ENCODE measurements around the gene TTLL11. TPM values are rescaled to one million over a fixed set of nuclear protein-coding genes. Genes with fewer than 3 reads are reported as not detected.

The TTLL11 gene
- total RNA-seq, 2 experiments from 2014 or later = 1.5 to 2.1 TPM

DNA sequence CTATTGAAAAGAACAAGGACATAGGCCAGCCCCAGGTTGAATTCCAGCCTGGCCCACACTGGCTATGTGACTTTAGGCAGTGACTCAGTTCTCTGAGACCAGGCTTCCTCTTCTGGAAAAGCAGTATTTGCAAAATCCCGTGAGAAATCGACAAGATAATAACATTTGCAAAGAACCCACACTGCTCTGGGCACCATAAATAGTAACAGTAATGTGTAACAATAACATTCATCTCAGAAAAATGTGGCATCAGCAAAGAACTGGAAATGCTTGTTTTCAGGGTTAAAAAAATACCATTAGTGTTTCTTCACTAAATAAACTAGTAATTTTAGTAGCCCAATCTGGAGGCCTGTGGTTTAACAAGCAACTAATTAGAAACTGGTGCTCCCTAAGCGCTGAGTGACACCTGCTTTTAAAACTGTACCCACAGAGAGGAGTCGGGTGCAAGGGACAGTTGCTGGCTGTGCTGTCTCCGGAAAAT, 148.4 kb downstream of the TTLL11 start:
- Mint-ChIP-seq H3K27ac (no peak overlapping the region), H3K27me3 (no peaks in the 10 kb centered on the region), H3K4me1 (no peaks in the 10 kb centered on the region), H3K4me3 (no peak overlapping the region), H3K9me3 (no peaks in the 10 kb centered on the region), H3K36me3 (ENCODE audit: low read depth) (no peaks in the 10 kb centered on the region)
- ChIA-PET CTCF (interaction anchor here (0.6 kb wide), 1 partner anchor 1464 kb away, joined by 3 read pairs; no protein-coding TSS in a partner anchor), POLR2A (no interaction called here)
- DNase-seq = no peak

DNA sequence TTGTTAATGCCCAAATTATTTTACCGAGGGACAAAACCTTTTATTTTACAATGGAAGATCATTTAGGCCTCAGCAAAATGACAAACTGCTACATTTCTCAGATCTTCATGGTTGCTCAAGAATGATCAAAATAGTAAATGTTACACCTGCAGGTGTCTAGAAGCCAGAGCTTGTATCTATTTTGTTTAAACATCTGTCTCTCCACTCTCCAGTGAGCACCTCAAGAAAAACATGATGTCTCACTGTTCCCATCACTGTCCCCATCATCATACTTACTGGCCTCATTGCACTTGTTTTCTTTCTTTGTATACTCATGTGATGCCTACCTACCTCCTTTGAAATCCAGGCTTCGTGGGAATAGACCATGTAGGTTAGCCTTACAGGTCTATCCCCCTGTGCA, 149.6 kb downstream of the TTLL11 start:
- ChIA-PET CTCF (no interaction called here), POLR2A (no interaction called here)
- no peaks in the 10 kb centered on the region for H3K36me3 Mint-ChIP-seq (ENCODE audit: low read depth)
- no peak for DNase-seq
- no peak overlapping the region for H3K4me3 Mint-ChIP-seq
- no peaks in the 10 kb centered on the region for H3K27me3 Mint-ChIP-seq
- H3K4me1 Mint-ChIP-seq = no peaks in the 10 kb centered on the region
- H3K27ac Mint-ChIP-seq = no peak overlapping the region
- no peaks in the 10 kb centered on the region for H3K9me3 Mint-ChIP-seq

DNA sequence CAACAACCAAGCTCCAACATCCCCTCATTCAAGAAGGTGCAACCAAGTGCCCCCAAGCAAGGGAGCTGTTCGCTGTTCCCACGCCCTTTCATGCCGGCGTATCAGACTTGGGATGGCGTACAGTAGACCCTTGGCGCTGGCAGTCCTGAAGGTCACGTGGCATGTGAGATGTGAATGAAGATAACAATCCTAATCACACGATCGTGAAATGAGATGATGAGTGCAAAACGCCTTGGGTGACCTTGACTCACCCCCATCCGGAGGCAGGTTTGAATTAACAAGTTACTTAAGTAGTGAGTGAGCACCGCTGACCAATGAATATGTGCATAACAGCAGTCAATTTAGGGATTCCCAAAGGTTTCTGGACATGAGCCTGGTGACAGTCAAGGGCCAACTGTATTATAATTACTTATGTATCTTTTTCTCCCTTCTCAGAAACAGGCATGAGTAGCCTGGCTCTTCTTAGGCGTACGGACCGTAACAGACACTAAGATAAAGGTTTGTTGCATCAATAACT, 150.2 kb downstream of the TTLL11 start:
- H3K4me3 Mint-ChIP-seq = no peak overlapping the region
- ChIA-PET POLR2A (no interaction called here), CTCF (interaction anchor here (0.6 kb wide), 1 partner anchor 86 kb away, joined by 3 read pairs; no protein-coding TSS in a partner anchor)
- no peaks in the 10 kb centered on the region for H3K4me1 Mint-ChIP-seq
- DNase-seq = no peak
- H3K9me3 Mint-ChIP-seq = no peaks in the 10 kb centered on the region
- no peaks in the 10 kb centered on the region for H3K36me3 Mint-ChIP-seq (ENCODE audit: low read depth)
- no peak overlapping the region for H3K27ac Mint-ChIP-seq
- H3K27me3 Mint-ChIP-seq = no peaks in the 10 kb centered on the region

DNA sequence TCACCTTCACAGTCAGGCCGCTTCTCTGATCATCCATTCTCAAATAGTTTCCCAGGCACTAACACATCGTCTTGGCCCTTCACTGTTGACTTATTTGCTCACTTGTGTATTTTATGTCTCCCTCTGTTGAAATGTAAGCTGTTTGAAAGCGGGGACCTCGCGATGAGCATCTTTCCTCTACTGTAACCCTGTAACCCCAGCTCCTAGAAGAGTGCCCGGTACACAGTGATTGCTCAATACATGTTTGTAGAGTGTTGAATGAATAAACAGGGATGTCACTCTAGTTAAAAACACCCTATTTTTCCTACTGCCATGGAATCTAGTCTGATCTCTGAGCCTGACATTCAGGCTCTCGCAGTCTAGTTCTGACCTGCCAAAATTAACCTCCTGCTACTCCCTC, 150.8 kb downstream of the TTLL11 start:
- Mint-ChIP-seq H3K27me3 (no peaks in the 10 kb centered on the region), H3K4me1 (no peaks in the 10 kb centered on the region), H3K4me3 (no peak overlapping the region), H3K27ac (no peak overlapping the region), H3K36me3 (ENCODE audit: low read depth) (no peaks in the 10 kb centered on the region), H3K9me3 (no peaks in the 10 kb centered on the region)
- ChIA-PET CTCF (no interaction called here), POLR2A (no interaction called here)
- DNase-seq = no peak

DNA sequence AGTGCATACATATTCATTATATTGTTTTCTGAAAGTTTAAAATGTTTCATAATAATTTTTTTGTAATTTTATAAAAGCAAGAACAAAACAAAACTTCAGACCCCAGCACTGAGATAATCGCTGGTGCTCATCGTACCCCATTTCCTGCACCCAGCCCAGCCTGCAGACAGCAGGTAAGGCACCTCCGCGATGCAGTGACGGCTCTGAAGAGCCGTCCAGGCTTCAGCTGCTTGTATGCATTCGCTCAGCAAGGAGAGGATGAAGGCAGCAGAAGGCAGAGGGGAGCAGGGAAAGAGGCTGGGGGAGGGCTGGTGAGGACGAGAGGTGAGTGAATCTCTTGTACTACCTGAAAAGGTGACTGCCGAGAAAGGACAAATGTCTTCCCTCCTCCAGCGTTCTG, 153.5 kb downstream of the TTLL11 start:
- DNase-seq = no peak
- H3K4me3 Mint-ChIP-seq = no peak overlapping the region
- ChIA-PET POLR2A (no interaction called here), CTCF (no interaction called here)
- no peaks in the 10 kb centered on the region for H3K4me1 Mint-ChIP-seq
- H3K27ac Mint-ChIP-seq = no peak overlapping the region
- no peaks in the 10 kb centered on the region for H3K9me3 Mint-ChIP-seq
- no peaks in the 10 kb centered on the region for H3K27me3 Mint-ChIP-seq
- H3K36me3 Mint-ChIP-seq (ENCODE audit: low read depth) = no peaks in the 10 kb centered on the region

DNA sequence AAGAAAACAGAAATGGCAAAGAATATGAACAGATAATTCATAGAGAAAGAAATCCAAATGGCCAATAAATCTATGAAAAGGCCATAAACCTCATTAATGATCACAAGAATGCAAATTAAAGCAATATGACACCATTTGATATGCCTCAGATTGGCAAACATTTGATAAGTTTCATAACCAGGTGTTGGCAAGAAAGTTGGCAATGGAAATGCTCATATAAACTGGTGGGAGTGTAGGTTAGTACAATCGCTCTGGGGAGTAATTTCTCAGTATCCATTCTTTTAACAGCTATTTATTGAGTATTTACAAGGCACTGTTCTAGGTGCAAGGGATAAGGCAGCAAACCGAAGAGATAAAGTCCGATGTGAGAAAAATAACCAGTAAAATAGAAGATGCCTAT, 154.5 kb downstream of the TTLL11 start:
- no peak overlapping the region for H3K27ac Mint-ChIP-seq
- ChIA-PET POLR2A (no interaction called here), CTCF (no interaction called here)
- H3K4me3 Mint-ChIP-seq = no peak overlapping the region
- no peaks in the 10 kb centered on the region for H3K4me1 Mint-ChIP-seq
- H3K27me3 Mint-ChIP-seq = no peaks in the 10 kb centered on the region
- no peak for DNase-seq
- H3K36me3 Mint-ChIP-seq (ENCODE audit: low read depth) = no peaks in the 10 kb centered on the region
- no peaks in the 10 kb centered on the region for H3K9me3 Mint-ChIP-seq

DNA sequence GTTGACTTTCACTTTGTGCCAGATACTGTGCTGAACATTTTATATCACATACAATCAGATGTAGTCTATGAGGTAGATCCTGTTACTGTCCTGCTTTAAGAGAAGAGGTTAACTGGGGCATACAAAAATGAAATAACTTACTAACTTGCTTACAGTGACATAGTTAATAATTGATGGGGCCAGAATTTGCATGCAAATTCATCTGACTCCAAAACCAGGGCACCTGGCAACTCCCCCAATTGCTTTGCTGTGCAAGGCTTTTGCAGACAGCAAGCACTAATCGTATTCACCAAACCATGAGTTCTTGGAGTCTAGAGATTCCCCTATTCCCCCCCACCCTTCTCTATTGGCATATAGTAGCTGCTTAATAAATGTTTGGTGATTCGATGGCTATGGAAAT, 155.9 kb downstream of the TTLL11 start:
- DNase-seq = no peak
- POLR2A ChIA-PET = no interaction called here
- no peaks in the 10 kb centered on the region for H3K27me3 Mint-ChIP-seq
- no peak overlapping the region for H3K27ac Mint-ChIP-seq
- no peaks in the 10 kb centered on the region for H3K4me1 Mint-ChIP-seq
- H3K4me3 Mint-ChIP-seq = no peak overlapping the region
- H3K9me3 Mint-ChIP-seq = no peaks in the 10 kb centered on the region
- H3K36me3 Mint-ChIP-seq (ENCODE audit: low read depth) = no peaks in the 10 kb centered on the region
- CTCF ChIA-PET = no interaction called here

DNA sequence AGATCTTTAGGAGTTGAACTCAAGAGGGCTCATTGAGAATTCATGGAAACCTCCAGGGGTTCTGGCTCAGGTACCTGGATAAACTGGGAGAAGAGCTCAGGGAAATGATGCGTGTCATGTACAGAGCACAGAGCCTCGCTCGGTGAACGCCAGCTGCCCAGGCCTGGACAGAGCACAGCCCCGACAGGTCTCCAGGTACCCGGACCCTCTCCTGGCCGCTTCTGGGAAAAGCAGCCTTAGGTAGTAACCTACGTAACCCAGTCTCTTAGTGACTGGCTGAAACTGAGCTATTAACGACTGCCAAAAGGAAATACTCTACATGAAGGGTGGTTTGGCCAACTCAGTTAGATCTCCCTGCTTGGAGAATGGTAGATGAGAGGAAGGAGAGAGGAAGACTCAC, 157.4 kb downstream of the TTLL11 start:
- no peak overlapping the region for H3K4me3 Mint-ChIP-seq
- ChIA-PET CTCF (no interaction called here), POLR2A (no interaction called here)
- no peaks in the 10 kb centered on the region for H3K4me1 Mint-ChIP-seq
- H3K27ac Mint-ChIP-seq = no peak overlapping the region
- no peaks in the 10 kb centered on the region for H3K36me3 Mint-ChIP-seq (ENCODE audit: low read depth)
- H3K9me3 Mint-ChIP-seq = no peaks in the 10 kb centered on the region
- H3K27me3 Mint-ChIP-seq = no peaks in the 10 kb centered on the region
- no peak for DNase-seq

DNA sequence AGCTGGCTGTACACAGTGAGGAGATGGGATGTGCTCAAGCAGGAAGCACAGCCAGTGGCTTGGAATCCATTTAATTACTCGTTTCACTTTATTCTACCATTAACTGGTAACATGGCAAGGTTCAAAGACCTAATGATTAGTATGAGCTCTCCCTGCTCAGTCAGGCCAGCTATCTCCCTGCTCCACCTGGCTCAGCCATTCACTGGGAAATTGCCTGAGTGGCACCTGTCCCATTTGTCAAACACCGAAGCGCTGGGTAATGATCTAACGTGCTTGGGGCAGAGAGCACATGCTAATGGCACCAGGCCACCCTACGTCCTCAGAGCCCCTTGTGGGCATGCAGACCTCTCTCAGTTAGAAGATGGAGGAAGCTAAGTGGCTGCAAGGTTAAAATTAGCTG, 162.2 kb downstream of the TTLL11 start:
- Mint-ChIP-seq H3K4me3 (no peak overlapping the region), H3K9me3 (no peaks in the 10 kb centered on the region), H3K36me3 (ENCODE audit: low read depth) (no peaks in the 10 kb centered on the region), H3K27ac (no peak overlapping the region), H3K27me3 (no peaks in the 10 kb centered on the region), H3K4me1 (no peaks in the 10 kb centered on the region)
- ChIA-PET POLR2A (no interaction called here), CTCF (no interaction called here)
- DNase-seq = no peak

DNA sequence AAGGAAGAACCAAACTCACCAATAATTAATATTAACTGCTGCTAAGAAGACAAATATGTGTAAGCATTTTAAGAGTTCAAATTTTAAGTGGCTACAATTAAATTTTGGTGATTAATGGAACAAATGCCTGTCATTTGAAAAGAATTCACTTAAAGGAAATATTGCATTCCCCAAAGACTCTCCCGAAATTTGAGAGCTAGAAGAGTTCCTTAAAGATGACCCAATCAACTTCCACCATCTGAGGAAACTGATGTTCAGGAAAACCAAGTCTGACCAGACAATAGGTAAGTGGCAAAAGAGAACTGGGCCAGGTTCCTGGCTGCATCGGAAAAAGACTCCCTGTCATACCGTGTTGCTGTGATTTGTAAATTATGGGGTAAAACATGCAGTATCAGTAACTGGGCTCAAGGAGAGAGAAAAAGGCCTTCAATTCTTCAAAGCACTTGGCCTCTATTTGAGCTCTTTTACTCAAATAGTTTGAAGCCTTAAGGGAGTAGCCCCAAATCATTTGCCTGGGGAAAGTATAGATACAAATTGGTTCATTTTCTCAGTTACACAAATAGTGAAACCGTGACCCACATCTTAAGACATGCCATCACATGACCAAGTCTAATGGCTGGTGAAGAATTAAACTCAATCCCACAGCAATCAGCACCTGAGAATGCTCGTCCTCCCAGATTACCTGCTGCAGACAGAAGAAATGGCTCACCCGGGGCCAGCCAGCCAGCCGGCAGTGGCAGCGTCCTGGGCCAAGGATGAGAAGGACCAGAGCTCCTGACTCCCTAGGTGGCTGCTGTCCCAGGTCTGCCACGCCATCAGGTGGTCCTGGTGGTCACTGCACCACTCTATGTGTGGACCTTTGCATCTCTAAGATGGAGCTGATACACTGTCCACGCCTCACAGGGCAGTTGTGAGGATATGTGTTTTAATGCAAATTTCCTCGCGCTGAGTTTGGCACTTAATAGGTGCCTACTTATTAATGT, 162.9 kb downstream of the TTLL11 start:
- Mint-ChIP-seq H3K27me3 (no peaks in the 10 kb centered on the region), H3K27ac (no peak overlapping the region), H3K4me3 (no peak overlapping the region), H3K4me1 (no peaks in the 10 kb centered on the region), H3K9me3 (no peaks in the 10 kb centered on the region), H3K36me3 (ENCODE audit: low read depth) (no peaks in the 10 kb centered on the region)
- ChIA-PET CTCF (no interaction called here), POLR2A (no interaction called here)
- no peak for DNase-seq

DNA sequence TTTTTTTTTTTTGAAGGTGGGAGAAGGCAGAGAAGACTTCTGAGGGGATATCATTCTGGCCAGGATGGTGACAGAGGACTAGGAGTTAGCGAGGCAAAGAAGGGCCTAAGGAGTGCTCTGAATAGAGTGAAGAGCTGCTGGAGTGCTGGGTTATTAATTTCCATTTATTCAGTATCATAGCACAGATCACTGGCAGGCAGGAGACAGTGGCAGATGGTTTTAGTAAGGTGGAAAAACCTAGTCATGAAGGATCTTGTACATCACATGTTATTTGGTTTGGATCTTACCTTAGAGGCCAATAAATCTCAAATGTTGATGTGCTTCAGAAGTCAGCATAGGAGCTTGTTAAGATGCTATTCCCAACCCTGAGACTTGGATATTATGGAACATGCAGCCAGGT, 165.5 kb downstream of the TTLL11 start:
- DNase-seq = no peak
- no peaks in the 10 kb centered on the region for H3K9me3 Mint-ChIP-seq
- no peaks in the 10 kb centered on the region for H3K27me3 Mint-ChIP-seq
- ChIA-PET CTCF (interaction anchor here (0.9 kb wide), 1 partner anchor 439 kb away, joined by 3 read pairs; no protein-coding TSS in a partner anchor), POLR2A (no interaction called here)
- no peaks in the 10 kb centered on the region for H3K4me1 Mint-ChIP-seq
- no peak overlapping the region for H3K27ac Mint-ChIP-seq
- no peaks in the 10 kb centered on the region for H3K36me3 Mint-ChIP-seq (ENCODE audit: low read depth)
- H3K4me3 Mint-ChIP-seq = no peak overlapping the region

DNA sequence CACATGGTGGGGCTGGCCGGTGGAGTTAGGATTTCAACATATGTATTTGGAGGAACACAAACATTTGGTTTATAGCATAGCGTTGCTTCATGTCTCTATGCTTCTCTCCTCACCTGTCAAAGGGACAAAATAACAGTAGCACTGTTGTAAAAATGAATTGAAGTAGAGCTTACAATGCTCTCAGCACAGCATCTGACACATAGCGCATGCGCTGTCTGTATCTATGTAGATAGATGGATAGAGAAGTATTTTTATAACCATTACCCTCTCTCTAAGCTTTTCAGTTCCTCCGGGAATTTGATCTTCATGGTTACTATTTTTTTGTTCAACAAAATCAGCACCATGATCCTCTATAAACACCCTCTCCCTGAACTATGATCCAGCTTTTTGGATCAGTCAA, 166.0 kb downstream of the TTLL11 start:
- Mint-ChIP-seq H3K4me1 (no peaks in the 10 kb centered on the region), H3K9me3 (no peaks in the 10 kb centered on the region), H3K27ac (no peak overlapping the region), H3K36me3 (ENCODE audit: low read depth) (no peaks in the 10 kb centered on the region), H3K4me3 (no peak overlapping the region), H3K27me3 (no peaks in the 10 kb centered on the region)
- no peak for DNase-seq
- ChIA-PET POLR2A (no interaction called here), CTCF (no interaction called here)

DNA sequence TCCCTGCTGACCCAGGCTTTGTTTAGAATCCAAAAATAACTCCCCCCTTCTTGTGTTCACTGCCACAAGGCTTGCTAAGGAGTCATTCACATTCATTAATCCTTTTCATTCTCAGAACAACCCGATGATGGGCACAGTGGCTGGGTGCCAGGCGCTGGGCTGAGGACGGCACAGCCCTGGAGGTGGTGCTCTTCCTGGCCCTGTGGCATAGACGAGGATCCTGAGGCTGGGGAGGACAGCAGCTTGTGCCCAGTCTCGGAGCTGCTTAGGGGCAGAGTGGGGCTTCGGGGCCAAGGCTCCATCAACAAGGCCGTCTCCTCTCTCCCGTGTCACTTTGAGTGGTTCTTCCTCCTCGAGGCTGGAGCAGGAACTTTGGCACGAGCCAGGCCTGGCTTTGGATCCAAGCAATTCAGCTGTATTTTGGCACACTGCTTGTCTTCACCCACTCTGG, 166.7 kb downstream of the TTLL11 start:
- Mint-ChIP-seq H3K4me1 (no peaks in the 10 kb centered on the region), H3K9me3 (no peaks in the 10 kb centered on the region), H3K4me3 (no peak overlapping the region), H3K27me3 (no peaks in the 10 kb centered on the region), H3K36me3 (ENCODE audit: low read depth) (no peaks in the 10 kb centered on the region), H3K27ac (no peak overlapping the region)
- POLR2A ChIA-PET = no interaction called here
- no peak for DNase-seq
- CTCF ChIA-PET = no interaction called here

DNA sequence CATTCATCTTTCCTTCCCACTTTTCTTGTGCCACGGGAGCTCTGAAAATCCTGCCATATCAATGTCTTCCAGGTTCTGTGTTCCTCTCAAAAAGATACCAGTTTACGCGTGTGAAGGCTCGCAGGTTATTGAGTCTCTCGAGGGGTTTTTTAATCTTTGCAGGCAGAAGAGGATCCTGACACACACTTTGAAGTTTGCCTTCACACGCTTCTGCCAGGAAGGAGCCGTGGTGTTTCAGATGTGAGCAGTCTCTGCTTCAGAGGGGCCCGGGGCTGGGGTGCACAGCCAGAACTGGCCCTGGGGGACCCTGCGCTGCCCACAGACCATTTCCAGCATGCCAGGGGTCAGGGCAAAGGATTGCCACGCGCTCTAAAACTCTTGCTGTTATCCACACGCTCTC, 167.2 kb downstream of the TTLL11 start:
- no peaks in the 10 kb centered on the region for H3K36me3 Mint-ChIP-seq (ENCODE audit: low read depth)
- DNase-seq = no peak
- H3K27me3 Mint-ChIP-seq = no peaks in the 10 kb centered on the region
- ChIA-PET CTCF (no interaction called here), POLR2A (no interaction called here)
- no peak overlapping the region for H3K4me3 Mint-ChIP-seq
- H3K4me1 Mint-ChIP-seq = no peaks in the 10 kb centered on the region
- no peak overlapping the region for H3K27ac Mint-ChIP-seq
- H3K9me3 Mint-ChIP-seq = no peaks in the 10 kb centered on the region
